ENCODE results near the gene ARHGAP18.

The ARHGAP18 gene

GRCh38 chr6:129614464-129614863 is 95.5 kb downstream of the ARHGAP18 start:
- no peak for DNase-seq (ENCODE audit: low read depth)

- no peak for DNase-seq (ENCODE audit: low read depth)
Measured at GRCh38 chr6:129612440-129612839, 97.5 kb downstream of the ARHGAP18 start.

- DNase-seq (ENCODE audit: low read depth), result no peak
Measured at GRCh38 chr6:129609635-129610034, 100.3 kb downstream of the ARHGAP18 start.

GRCh38 chr6:129608886-129609537 is 101.0 kb downstream of the ARHGAP18 start:
- DNase-seq (ENCODE audit: low read depth), result no peak

- peak; percentile 17 for DNase-seq (ENCODE audit: low read depth)
Measured at GRCh38 chr6:129607581-129608186, 102.3 kb downstream of the ARHGAP18 start.

GRCh38 chr6:129606664-129607063 is 103.3 kb downstream of the ARHGAP18 start:
- no peak for DNase-seq (ENCODE audit: low read depth)

- no peak for DNase-seq (ENCODE audit: low read depth)
Measured at GRCh38 chr6:129605967-129606366, 104.0 kb downstream of the ARHGAP18 start.

GRCh38 chr6:129605095-129605494 is 104.9 kb downstream of the ARHGAP18 start:
- DNase-seq (ENCODE audit: low read depth), result no peak

- DNase-seq (ENCODE audit: low read depth), result no peak
Measured at GRCh38 chr6:129604321-129604720, 105.7 kb downstream of the ARHGAP18 start.

GRCh38 chr6:129603741-129604140 is 106.2 kb downstream of the ARHGAP18 start:
- DNase-seq (ENCODE audit: low read depth), result no peak

GRCh38 chr6:129601323-129601722 is 108.7 kb downstream of the ARHGAP18 start:
- DNase-seq (ENCODE audit: low read depth), result no peak

- DNase-seq (ENCODE audit: low read depth), result no peak
Measured at GRCh38 chr6:129599467-129599866, 110.5 kb downstream of the ARHGAP18 start.

- peak; percentile 42 for DNase-seq (ENCODE audit: low read depth)
Measured at GRCh38 chr6:129598244-129599187, 111.5 kb downstream of the ARHGAP18 start.

GRCh38 chr6:129597023-129597713 is 112.8 kb downstream of the ARHGAP18 start:
- DNase-seq (ENCODE audit: low read depth), result no peak

- no peak for DNase-seq (ENCODE audit: low read depth)
Measured at GRCh38 chr6:129596522-129596921, 113.5 kb downstream of the ARHGAP18 start.

GRCh38 chr6:129593233-129593564 is 116.8 kb downstream of the ARHGAP18 start:
- no peak for DNase-seq (ENCODE audit: low read depth)

- DNase-seq (ENCODE audit: low read depth), result no peak
Measured at GRCh38 chr6:129592516-129593232, 117.3 kb downstream of the ARHGAP18 start.

- no peak for DNase-seq (ENCODE audit: low read depth)
Measured at GRCh38 chr6:129590408-129591022, 119.5 kb downstream of the ARHGAP18 start.

- DNase-seq (ENCODE audit: low read depth), result no peak
Measured at GRCh38 chr6:129586815-129587214, 123.2 kb downstream of the ARHGAP18 start.

- DNase-seq (ENCODE audit: low read depth), result no peak
Measured at GRCh38 chr6:129583866-129584265, 126.1 kb downstream of the ARHGAP18 start.

- no peak for DNase-seq (ENCODE audit: low read depth)
Measured at GRCh38 chr6:129578315-129578714, 131.7 kb downstream of the ARHGAP18 start.

Measured in GM04504 (cell line).